Stimulated activated CD8-positive, alpha-beta memory T cell treated with anti-CD3 and anti-CD28 coated beads, Interleukin-12 subunit alpha, Interleukin-12 subunit beta, amount 100 ng/mL, for 4 hours (primary cell): ENCODE measurements around the gene MGST1.
"Not testable (repeated sequence)": the region's sequence is repeated elsewhere in the genome, so short reads cannot be mapped to it uniquely, and the experiment has no call there.

ENCODE experiments used
- DNase-seq: peaks from one replicate; pipeline ENCODE4 v3.0.0-alpha.2; 2020; ENCODE audit warnings: low read depth

MGST1 gene

DNA sequence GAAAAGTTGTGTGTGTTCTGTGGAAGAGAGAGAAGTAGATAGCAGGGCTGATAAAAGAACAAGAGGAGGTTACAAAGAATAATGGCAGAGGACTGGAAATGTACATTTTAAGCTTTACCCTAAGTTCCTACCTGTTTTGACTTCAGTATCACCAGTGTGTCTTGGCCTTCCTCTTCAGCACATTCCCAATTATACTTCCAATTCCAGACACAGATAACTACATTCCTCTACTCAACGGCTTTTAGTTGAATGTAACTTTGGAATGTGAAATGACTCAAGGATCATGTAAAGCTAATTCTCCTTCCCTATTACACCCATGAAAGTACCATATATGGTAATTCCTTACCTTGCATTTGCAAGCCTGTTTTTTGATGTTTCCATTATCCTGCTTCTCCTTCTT, 5.0 kb downstream of the MGST1 start:
- no peak for DNase-seq

DNA sequence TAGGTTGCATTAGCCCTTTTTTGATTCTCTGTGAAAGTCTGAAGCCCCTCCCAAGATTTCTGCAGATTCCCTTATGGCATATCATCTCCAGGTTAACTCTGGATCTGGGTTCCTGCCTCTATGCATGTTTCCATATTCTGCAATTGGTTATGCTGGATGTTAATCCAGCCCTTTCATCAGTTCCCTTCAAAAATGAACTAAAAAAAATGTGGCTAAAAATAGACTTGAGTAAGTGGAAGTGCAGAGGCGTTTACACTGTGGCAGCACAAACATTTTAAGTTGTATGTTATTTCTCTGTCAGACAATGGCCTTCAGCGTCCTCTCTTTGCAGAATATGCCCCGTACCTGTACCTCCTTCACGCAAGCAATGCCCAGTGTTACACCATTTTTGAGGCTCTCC, 11.4 kb downstream of the MGST1 start:
- no peak for DNase-seq

DNA sequence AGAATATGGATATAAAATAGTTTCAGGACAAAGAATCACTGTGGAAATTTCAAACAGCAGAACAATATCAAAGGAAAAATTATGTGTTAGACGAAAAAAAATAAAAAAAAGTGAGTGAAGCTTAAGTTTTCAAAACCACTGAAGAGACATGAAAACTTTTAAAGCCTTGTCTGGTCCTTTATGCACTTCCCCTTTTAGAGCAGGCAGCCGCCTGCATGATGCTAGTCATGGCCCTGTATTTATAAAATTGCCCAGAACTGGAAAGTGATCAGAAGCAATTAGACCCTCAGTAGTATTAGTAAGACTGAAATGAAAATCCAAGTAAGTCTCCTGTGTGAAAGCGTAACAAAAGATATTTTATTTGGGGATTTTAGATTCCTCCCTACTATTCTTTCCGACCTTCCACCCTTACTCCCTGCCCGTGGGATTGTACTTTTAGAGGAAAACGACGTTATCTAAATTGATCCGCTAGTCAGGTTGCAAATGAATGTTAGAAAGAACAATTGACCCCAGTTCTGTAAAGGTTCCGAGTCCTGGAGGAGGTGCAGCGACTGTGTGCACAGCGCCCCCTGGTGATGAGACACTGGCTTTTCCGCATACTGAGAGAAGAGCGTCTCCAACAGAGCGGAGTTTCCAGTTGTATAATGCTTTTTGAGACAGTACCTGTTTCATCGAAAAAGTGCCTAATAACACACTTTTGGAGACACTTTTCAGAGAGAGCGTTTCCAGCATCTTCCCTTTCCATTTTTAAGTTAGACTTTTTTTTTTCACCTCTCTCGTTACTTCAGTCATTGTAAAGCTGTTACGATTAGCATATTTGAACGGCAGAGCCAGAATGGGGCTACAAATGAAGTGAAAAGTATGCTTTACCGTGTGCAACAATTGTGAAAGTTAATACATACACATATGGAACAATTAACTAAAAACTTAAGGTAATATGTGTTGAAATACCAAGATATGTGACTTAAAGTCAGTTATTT, 12.4 kb downstream of the MGST1 start:
- no peak for DNase-seq

DNA sequence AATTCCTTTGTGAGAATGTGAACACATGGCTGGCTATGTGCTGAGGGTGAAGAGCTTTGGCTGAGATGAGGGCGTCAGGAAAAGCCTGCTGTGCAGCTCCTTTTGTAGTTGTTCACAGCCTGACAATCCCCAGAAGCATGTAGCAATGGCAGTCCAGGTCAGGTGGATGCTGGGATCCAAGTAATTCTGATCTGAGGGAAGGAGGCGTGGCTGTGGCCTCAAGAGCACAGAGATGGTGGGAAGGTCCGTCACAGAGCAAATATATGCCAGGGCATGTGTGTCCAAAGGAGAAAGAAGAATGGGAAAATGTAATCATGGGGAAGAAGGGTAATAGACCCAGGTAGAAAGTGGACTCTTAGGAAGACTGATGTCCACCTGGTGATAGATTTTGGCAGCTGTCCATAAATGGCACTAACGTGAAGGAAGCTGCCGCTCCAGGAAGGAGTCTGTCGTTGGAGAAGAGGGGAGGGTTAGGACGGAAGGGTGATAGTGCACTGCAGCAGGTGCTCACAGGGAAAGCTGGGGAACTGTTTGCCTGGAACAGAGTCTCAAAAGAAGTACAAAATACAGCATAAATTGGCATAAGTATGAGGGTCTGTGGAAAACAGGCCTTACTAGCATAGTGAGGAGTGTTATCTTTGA, 13.8 kb downstream of the MGST1 start:
- DNase-seq = no peak

DNA sequence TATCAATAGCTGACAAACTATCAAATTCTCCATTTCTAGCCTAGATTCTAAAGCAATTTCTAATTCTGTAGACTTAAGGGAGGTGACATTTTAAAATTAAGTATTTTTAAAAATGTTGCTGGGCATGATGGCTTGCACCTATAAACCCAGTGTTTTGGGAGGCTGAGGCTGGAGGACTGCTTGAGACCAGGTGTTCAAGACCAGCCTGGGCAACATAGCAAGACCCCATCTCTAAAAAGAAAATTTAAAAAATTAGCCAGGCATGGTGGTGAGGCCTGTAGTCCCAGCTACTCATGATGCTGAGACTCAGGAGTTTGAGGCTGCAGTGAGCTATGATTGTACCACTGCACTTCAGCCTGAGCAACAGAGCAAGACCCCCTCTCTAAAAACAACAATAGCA, 15.1 kb downstream of the MGST1 start:
- no peak for DNase-seq

DNA sequence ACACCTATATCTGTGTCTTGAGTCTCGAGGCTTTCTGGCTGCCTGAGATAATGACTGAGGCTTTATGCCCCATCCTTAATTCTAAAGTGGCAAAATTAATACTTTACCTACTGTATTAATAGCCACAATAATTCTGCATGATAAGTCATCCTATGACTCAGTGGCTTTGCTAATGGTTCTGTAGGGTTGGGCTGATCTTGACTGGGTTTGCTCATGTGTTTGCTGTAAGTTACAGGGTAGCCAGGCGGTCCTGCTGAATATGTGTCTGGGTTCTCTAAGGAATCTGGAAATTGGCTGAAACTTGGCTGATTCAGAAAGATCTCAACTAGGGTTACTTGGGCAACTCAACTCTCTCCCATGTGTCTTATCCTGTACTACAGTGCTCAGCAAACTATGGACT, 21.7 kb downstream of the MGST1 start:
- no peak for DNase-seq

DNA sequence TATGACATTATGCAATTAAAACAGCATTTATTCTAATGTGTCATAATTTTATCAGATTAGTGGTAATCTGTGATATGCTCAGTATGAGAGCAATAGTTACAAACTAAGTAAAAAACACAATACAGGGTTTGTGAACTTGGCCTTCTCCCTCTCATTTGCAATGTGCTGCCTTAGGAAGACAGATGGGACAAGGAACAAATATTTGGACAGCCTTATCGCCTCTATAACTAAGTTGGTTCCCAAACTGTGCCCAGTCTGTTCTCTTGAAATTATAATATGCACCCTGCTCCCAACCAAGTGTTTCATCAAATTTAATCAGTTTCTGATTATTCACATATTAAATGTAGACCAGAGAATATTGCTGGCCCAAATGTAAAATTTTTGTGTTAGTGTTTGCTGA, 22.7 kb downstream of the MGST1 start:
- no peak for DNase-seq

DNA sequence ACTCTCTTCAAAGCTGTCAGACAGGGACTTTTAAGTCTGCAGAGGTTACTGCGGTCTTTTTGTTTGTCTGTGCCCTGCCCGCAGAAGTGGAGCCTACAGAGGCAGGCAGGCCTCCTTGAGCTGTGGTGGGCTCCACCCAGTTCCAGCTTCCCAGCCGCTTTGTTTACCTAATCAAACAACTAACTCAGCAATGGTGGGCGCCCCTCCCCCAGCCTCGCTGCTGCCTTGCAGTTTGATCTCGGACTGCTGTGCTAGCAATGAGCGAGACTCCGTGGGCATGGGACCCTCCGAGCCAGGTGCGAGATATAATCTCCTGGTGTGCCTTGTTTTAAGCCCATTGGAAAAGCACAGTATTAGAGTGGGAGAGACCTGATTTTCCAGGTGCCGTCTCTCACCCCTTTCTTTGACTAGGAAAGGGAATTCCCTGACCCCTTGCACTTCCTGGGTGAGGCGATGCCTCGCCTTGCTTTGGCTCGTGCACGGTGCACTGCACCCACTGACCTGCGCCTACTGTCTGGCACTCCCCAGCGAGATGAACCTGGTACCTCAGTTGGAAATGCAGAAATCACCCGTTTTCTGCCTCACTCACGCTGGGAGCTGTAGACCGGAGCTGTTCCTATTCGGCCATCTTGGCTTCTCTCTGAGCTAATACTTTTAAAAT, 35.3 kb downstream of the MGST1 start:
- not testable (repeated sequence) for DNase-seq

DNA sequence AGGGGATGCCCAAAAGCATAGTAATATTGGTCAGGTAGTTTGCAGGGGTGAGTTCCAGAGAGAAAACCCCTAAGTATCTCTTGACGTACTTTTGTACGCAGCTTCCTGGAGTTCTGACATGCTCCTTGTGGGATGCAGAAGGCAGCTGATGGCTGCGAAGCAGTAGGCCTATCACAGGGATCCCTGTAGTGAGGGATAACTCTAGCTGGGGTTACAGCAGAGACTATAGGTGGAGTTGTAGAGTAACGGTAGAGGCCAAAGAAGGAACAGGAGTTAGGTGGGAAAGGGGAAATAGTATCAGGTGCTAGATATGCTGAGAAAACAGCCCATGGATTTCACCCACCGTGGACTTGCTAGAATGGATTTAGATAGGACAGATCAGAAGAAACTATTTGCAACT, 37.3 kb downstream of the MGST1 start:
- no peak for DNase-seq

DNA sequence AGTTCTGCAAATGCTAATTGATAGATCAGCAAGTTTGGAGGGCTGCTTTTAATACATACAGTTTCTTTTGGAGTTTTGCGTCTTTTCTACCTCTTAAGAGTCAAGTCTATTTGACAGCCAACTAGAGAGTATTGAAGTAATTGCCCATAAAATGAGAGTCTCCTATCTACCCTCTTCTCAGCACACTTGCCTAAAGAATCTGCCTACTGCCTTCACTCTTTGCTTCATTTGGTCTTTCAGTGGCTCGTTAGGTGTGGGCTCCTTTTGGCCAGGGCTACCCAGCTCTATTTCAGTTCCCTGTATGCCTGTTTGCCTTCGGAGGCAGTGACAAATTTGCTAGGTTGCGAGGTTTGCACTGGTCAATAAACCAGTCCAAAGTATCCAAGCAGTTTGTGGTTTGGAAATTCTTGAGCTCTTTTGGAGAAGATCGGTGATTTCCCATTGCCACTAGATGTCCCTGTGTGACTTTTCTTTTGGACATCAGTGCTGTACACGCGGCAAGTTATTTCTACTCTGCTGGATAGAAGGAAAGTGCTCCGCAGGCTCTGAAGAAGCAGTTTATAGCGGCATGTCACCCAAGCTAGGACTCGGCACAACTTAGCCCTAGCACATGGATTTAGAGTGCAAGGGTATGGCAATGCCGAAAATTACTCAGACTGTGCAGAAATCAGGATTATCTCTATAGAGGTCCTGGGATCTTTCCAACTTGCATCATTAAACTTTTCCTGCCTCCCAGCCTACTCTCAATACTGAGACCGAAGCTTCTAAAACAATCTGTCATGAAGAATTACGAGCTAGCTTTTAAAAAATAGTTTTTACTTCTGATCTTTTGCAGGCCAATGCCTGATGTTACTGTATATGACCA, 38.6 kb downstream of the MGST1 start:
- no peak for DNase-seq

DNA sequence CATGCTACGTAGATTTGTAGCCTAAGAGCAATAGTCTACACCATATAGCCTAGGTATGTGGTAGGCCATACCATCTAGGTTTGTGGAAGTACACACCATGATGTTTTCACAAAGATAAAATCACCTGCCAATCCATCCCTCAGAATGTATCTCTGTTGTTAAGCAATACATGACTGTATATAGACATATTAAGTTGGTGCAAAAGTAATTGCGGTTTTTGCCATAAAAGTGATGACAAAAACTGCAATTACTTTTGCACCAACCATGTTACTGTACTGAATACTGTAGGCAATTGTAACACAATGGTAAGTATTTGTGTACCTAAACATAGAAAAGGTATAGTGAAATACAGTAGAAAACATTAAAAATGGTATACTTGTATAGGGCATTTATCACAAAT, 40.5 kb downstream of the MGST1 start:
- no peak for DNase-seq

DNA sequence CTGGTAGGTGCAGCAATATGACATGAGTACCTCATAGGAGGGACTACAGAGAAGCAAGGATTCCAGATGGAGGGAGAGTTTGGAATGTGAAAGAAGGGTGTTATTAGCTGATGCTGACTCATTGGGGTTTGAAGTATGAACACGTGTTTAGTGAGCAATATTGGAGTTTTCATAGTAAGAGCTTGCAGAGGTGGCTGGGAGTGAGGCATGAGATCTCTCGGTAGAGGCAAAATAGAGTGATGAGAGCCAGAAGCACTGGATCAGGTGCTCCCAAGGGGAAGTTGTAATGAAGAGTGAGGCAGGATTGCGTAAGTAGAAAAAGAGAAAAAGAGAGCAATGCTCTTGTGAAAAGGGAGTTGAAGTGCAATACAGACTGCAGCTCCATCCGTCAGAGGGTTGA, 42.1 kb downstream of the MGST1 start:
- DNase-seq = no peak

DNA sequence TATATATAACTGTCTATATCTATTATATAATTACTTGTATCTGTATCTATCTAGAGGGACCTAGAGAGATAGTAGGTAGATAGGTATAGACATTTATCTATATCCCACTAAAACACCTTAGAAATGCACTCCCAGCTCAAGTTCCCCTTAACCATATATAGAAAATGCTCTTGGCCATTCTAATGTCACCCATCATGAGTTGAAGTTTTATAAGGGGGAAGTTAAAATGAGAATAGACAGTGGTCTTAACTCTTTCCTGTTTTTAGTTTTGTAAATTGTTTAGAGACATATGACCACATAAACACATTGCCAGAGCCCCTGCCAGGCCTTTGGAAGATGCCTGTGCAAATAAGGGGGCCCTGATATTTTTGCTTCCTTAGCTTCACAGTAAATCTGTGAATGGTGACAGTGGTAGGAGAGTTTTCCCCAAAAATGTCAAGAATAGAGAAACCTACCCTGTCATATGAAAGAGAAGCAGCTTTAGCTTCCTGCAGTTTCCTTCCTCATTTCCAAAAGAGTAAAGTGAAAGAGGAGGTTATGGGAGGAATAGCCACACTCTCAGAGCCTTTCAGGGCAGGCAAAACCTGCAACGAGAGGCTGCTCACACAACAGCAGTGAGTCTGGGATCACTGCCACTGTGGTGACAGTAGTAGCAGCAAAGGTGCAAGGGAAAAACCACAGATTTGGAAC, 45.5 kb downstream of the MGST1 start:
- DNase-seq = no peak

DNA sequence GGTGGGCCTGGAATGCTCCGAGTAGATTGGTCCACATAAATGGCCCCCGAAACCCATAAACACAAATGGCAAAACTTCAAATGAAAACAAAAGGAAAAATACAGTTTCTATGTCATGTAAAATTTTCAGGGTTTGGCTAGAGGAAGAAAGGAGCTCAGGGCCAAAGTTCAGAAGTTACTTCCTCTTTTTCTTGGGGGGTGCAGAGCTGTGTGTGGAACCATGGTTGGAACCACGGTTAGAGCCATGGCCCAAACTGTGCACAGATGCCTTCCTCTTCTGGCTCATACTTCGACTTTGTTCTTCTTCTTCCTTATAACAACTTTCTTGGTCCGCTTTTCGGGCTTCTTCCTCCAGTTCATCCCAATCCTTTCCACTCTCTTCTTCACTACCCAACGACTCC, 51.7 kb downstream of the MGST1 start:
- no peak for DNase-seq

DNA sequence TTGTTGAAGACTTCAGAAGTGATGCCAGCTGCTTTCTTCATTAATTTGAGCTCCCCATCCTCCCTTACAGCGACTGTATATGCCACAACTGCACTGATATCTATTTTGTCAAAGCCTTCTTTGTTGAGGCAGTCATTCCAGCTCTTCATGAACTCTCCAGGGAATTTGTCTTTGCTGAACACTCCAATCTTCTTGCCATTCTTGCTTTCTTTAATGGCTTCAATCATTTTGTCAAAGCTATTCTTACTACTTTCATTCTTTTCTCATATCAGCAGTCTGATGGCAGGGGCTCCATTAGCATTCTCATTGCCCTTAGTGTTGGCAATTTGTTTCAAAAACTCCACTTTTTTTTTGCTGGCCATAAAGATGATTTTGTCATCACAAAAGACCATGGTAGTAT, 54.4 kb downstream of the MGST1 start:
- DNase-seq = not testable (repeated sequence)

DNA sequence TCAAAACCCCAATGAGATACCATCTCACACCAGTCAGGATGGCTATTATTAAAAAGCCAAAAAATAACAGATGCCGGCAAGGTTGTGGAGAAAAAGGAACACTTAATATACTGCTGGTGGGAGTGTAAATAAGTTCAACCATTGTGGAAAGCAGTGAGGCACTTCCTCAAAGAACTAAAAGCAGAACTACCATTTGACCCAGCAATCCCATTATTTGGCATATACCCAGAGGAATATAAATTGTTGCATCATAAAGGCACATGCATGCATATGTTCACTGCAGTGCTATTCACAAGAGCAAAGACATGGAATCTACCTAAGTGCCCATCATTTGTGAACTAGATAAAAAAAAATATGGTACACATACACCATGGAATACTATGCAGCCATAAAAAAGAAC, 59.9 kb downstream of the MGST1 start:
- DNase-seq = no peak
